Activated T-cell treated with anti-CD3 and anti-CD28 coated beads, Interleukin-2, amount 50 U/mL, for 24 hours (primary cell): ENCODE measurements around the gene EPN3.

Experiments
- DNase-seq: peaks from one replicate; pipeline ENCODE4 v3.0.0-alpha.2; 2020
- H3K27ac Mint-ChIP-seq: 2 replicates; pipeline ENCODE4 v1.8.0; 2020; ENCODE audit warnings: mild to moderate bottlenecking, mixed read lengths
- H3K27me3 Mint-ChIP-seq: 2 replicates; pipeline ENCODE4 v1.8.0; 2020; ENCODE audit warnings: mixed read lengths
- H3K36me3 Mint-ChIP-seq: 2 replicates; pipeline ENCODE4 v1.8.0; 2020; ENCODE audit warnings: low read depth, mixed read lengths
- H3K4me1 Mint-ChIP-seq: 2 replicates; pipeline ENCODE4 v1.8.0; 2020; ENCODE audit warnings: low read depth, mixed read lengths
- H3K4me3 Mint-ChIP-seq: 2 replicates; pipeline ENCODE4 v1.8.0; 2020; ENCODE audit warnings: mild to moderate bottlenecking, moderate library complexity, mixed read lengths
- H3K9me3 Mint-ChIP-seq: 2 replicates; pipeline ENCODE4 v1.8.0; 2020; ENCODE audit warnings: mixed read lengths

Gene EPN3

GRCh38 chr17:50585346-50585745 is 52.8 kb downstream of the EPN3 start:
- Mint-ChIP-seq H3K4me3 (no peak overlapping the region), H3K27me3 (peaks cover 5% of the 10 kb centered on the region), H3K9me3 (no peaks in the 10 kb centered on the region), H3K27ac (no peak overlapping the region), H3K4me1 (no peaks in the 10 kb centered on the region), H3K36me3 (no peaks in the 10 kb centered on the region)
- no peak for DNase-seq

- Mint-ChIP-seq H3K4me3 (no peak overlapping the region), H3K4me1 (no peaks in the 10 kb centered on the region), H3K36me3 (no peaks in the 10 kb centered on the region), H3K27me3 (peaks cover 3% of the 10 kb centered on the region), H3K27ac (no peak overlapping the region), H3K9me3 (no peaks in the 10 kb centered on the region)
- no peak for DNase-seq
Observed at GRCh38 chr17:50585891-50586290, 53.4 kb downstream of the EPN3 start.

DNA sequence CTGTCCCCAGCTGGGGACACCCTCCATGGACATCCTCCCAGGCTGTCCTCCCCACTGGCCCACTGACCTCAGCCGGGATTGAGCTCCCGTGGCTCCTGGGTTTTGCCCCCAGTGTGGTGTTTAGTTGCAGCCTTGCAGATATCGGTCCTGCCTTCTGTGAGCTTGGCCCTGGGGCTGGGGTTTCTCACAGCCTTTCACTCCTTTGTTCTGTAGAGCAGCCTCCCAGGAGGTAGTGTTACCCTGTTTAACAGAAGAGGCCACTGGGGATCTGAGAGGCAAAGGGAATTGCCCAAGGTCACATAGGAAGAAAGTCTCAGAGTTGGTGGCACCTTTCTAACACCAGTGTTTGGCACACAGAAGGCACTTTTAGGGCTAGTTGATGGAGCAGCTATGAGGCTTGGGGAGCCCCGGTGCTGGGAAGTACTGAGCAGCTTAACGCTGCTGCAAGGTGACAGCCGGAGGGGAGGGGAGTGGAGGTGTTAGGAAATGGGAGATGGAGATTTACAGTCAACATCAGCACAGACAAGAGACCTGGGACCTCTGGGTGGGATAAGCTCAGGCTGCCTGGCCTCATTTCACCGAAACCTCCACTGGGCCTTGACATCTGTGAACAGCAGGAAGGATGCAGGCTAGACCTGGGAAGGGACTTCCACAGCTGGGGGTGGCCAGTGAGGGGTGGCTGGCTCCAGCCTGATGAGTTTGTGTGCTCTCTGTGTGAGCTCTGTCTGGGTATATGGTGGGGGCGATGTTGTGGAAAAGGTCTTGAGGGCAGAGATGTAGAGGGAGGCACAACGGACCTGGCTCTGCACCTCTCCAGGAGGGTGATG is 54.1 kb downstream of the EPN3 start:
- H3K27ac Mint-ChIP-seq: no peak overlapping the region
- no peak overlapping the region for H3K4me3 Mint-ChIP-seq
- H3K4me1 Mint-ChIP-seq: no peaks in the 10 kb centered on the region
- no peaks in the 10 kb centered on the region for H3K27me3 Mint-ChIP-seq
- no peaks in the 10 kb centered on the region for H3K9me3 Mint-ChIP-seq
- DNase-seq: no peak
- no peaks in the 10 kb centered on the region for H3K36me3 Mint-ChIP-seq

DNA sequence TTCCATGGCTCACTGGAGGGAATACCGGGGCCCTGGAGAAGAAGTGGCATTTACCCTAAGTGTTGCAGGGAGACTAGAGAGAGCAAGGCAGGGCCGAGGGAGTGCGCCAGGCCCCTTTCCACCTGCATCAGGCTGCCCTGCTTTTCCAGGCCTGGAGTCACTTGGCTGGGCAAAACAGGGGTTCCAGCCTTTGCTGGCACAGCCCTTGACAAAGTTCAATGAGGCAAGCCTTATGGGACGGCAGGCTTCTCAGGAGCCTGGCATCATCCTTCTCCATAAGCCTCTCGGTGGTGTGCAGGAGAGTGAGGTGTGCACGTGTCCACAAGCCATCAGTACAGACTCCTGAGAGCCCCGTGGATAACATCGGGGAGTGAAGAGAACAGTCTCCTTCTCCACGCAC is 55.0 kb downstream of the EPN3 start:
- no peaks in the 10 kb centered on the region for H3K27me3 Mint-ChIP-seq
- DNase-seq: no peak

GRCh38 chr17:50588391-50589049 is 56.0 kb downstream of the EPN3 start:
- Mint-ChIP-seq H3K27me3 (no peaks in the 10 kb centered on the region), H3K36me3 (no peaks in the 10 kb centered on the region), H3K27ac (no peak overlapping the region), H3K4me1 (no peaks in the 10 kb centered on the region), H3K9me3 (no peaks in the 10 kb centered on the region), H3K4me3 (no peak overlapping the region)
- no peak for DNase-seq

More for the DNA sequence above, 55.0 kb downstream of the EPN3 start:
- Mint-ChIP-seq H3K36me3 (no peaks in the 10 kb centered on the region), H3K27ac (no peak overlapping the region), H3K9me3 (no peaks in the 10 kb centered on the region), H3K4me1 (no peaks in the 10 kb centered on the region), H3K4me3 (no peak overlapping the region)

GRCh38 chr17:50589095-50589705 is 56.7 kb downstream of the EPN3 start:
- Mint-ChIP-seq H3K4me1 (no peaks in the 10 kb centered on the region), H3K27ac (no peak overlapping the region), H3K4me3 (no peak overlapping the region), H3K36me3 (no peaks in the 10 kb centered on the region), H3K9me3 (no peaks in the 10 kb centered on the region), H3K27me3 (no peaks in the 10 kb centered on the region)
- DNase-seq: no peak

DNA sequence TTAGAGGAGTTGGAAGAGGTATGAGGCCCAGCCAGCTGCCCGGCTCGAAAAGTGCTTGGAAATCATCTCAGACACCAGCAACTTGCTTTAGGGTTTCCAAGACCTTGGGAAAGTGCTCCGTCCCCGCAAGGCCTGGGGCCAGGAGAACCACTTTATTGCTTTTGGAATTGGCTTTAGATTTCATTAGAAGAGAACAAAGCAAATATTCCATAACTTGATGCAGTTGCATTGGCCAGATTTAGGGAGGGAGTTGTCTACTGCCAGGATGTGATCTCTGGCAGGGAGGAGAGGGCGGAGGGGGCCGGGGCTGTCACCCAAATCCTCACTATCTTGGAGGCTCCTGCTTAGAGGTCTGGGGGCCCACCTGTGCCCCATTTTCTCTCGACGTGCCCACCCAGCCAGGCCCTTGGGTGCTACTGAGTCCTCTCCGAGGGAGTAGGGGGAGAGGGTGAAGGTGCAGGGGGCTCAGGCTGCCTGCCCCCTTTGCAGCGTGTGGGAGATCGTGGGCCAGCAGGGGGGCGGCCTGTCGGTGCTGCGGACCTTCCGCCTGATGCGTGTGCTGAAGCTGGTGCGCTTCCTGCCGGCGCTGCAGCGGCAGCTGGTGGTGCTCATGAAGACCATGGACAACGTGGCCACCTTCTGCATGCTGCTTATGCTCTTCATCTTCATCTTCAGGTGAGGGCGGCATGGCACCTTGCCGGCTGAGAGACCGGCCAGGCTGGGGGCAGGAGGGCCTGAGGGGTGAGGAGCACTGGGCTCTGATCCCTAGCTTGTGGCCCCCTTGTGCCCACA is 58.6 kb downstream of the EPN3 start:
- H3K9me3 Mint-ChIP-seq: no peaks in the 10 kb centered on the region
- H3K27ac Mint-ChIP-seq: no peak overlapping the region
- H3K4me3 Mint-ChIP-seq: no peak overlapping the region
- DNase-seq: no peak
- H3K36me3 Mint-ChIP-seq: no peaks in the 10 kb centered on the region
- H3K4me1 Mint-ChIP-seq: no peaks in the 10 kb centered on the region
- no peaks in the 10 kb centered on the region for H3K27me3 Mint-ChIP-seq

DNA sequence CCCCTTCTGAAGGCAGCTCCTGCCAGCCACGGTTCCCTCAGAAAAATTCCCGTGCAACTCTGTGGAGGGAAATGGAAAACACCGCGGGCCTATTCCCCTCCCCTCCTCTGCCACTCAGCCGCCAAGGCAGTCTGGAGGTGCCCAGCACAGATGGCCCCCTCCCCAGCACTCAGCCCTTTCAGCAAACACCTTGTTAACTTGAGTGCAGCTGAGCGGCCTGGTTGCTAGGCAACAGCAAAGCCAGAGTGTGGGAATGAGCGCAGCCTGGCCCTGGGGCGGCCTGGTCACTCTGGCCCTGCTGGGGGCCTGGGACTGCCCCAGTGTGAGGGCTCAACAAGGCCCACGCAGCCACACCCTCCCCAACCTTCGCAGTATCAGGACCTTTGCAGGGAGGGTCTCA is 60.8 kb downstream of the EPN3 start:
- Mint-ChIP-seq H3K4me1 (no peaks in the 10 kb centered on the region), H3K27me3 (no peaks in the 10 kb centered on the region), H3K27ac (no peak overlapping the region), H3K4me3 (no peak overlapping the region), H3K9me3 (no peaks in the 10 kb centered on the region), H3K36me3 (no peaks in the 10 kb centered on the region)
- DNase-seq: no peak
